ENCODE measurements around the gene PDE10A.

The PDE10A gene

GRCh38 chr6:165644586-165645266 lies 18.3 kb downstream of the PDE10A start:
- Histone ChIP-seq H3K9ac (ENCODE audit: insufficient read length) (no peak overlapping the region), H3K27ac (no peak overlapping the region), H3K36me3 (ENCODE audit: insufficient read depth, low read length) (no peaks in the 10 kb centered on the region), H3K9me3 (ENCODE audit: low read depth, low read length) (no peaks in the 10 kb centered on the region), H3K4me3 (no peak overlapping the region)
- TF ChIP-seq POLR2AphosphoS5 (IDR thresholded peaks at IDR 0.05; ENCODE audit: borderline replicate concordance, low read depth, low read length): no peak
- TF ChIP-seq EZH2 (IDR thresholded peaks at IDR 0.05): no peak
- TF ChIP-seq FOXP2 (optimal IDR thresholded peaks at IDR 0.05; ENCODE audit: control extremely low read depth, extremely low read length, insufficient read depth): no peak
- no peak for DNase-seq (ENCODE audit: low read depth, low spot score)

DNA sequence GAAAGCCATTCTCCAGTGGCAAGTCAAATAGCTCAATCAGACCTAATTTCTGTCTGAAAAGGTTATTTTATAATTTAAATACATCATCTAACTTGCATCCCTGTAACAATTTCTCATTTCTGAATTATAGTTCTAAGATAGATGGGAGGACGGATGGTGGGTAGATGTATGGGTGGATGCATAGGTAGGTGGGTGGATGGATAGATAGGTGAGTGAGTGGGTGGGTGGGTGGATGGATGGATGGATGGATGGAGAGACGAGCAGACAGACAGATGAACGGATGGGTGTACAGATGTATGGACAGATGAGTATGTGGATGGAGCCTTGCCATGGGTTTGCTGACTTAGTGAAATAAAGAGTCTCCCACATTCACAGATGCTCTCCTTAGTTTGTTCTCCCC lies 20.0 kb downstream of the PDE10A start:
- no peak overlapping the region for H3K27ac ChIP-seq
- H3K4me3 ChIP-seq: no peak overlapping the region
- H3K36me3 ChIP-seq (ENCODE audit: insufficient read depth, low read length): no peaks in the 10 kb centered on the region
- DNase-seq (ENCODE audit: low read depth, low spot score): no peak
- H3K9ac ChIP-seq (ENCODE audit: insufficient read length): no peak overlapping the region
- TF ChIP-seq EZH2 (IDR thresholded peaks at IDR 0.05) (no peak), FOXP2 (optimal IDR thresholded peaks at IDR 0.05; ENCODE audit: control extremely low read depth, extremely low read length, insufficient read depth) (no peak), POLR2AphosphoS5 (IDR thresholded peaks at IDR 0.05; ENCODE audit: borderline replicate concordance, low read depth, low read length) (no peak)
- no peaks in the 10 kb centered on the region for H3K9me3 ChIP-seq (ENCODE audit: low read depth, low read length)

GRCh38 chr6:165641672-165642156 lies 21.3 kb downstream of the PDE10A start:
- H3K4me3 ChIP-seq: no peak overlapping the region
- H3K27ac ChIP-seq: no peak overlapping the region
- DNase-seq (ENCODE audit: low read depth, low spot score): no peak
- H3K36me3 ChIP-seq (ENCODE audit: insufficient read depth, low read length): no peaks in the 10 kb centered on the region
- TF ChIP-seq FOXP2 (optimal IDR thresholded peaks at IDR 0.05; ENCODE audit: control extremely low read depth, extremely low read length, insufficient read depth) (no peak), POLR2AphosphoS5 (IDR thresholded peaks at IDR 0.05; ENCODE audit: borderline replicate concordance, low read depth, low read length) (no peak), EZH2 (IDR thresholded peaks at IDR 0.05) (no peak)
- no peak overlapping the region for H3K9ac ChIP-seq (ENCODE audit: insufficient read length)
- H3K9me3 ChIP-seq (ENCODE audit: low read depth, low read length): no peaks in the 10 kb centered on the region

- Histone ChIP-seq H3K36me3 (ENCODE audit: insufficient read depth, low read length) (no peaks in the 10 kb centered on the region), H3K9ac (ENCODE audit: insufficient read length) (no peak overlapping the region), H3K9me3 (ENCODE audit: low read depth, low read length) (no peaks in the 10 kb centered on the region), H3K27ac (no peak overlapping the region), H3K4me3 (no peak overlapping the region)
- TF ChIP-seq FOXP2 (optimal IDR thresholded peaks at IDR 0.05; ENCODE audit: control extremely low read depth, extremely low read length, insufficient read depth) (no peak), POLR2AphosphoS5 (IDR thresholded peaks at IDR 0.05; ENCODE audit: borderline replicate concordance, low read depth, low read length) (no peak), EZH2 (IDR thresholded peaks at IDR 0.05) (no peak)
- DNase-seq (ENCODE audit: low read depth, low spot score): no peak
Measured at GRCh38 chr6:165640806-165641205, 22.2 kb downstream of the PDE10A start.

DNA sequence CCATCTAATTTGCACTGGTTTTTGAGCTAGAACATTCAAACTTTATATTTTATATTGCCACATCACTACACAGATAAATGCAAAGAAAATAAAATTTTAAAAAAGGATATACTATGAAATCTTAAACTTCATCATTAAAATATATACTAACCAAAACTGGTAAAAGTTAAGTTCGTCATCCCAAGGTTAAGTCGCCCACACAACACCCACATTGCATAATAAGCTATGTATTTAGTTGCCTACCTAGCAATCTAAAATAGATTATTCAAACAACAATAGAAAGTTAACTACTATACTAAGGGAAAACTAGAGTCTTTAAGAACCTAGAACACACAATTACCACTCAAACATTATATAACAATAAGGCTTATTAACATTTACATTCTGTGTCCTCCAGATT lies 24.5 kb downstream of the PDE10A start:
- no peak for DNase-seq (ENCODE audit: low read depth, low spot score)
- Histone ChIP-seq H3K27ac (no peak overlapping the region), H3K9me3 (ENCODE audit: low read depth, low read length) (no peaks in the 10 kb centered on the region), H3K4me3 (no peak overlapping the region), H3K36me3 (ENCODE audit: insufficient read depth, low read length) (no peaks in the 10 kb centered on the region), H3K9ac (ENCODE audit: insufficient read length) (no peak overlapping the region)
- no peak for TF ChIP-seq EZH2 (IDR thresholded peaks at IDR 0.05)
- TF ChIP-seq POLR2AphosphoS5 (IDR thresholded peaks at IDR 0.05; ENCODE audit: borderline replicate concordance, low read depth, low read length): no peak
- no peak for TF ChIP-seq FOXP2 (optimal IDR thresholded peaks at IDR 0.05; ENCODE audit: control extremely low read depth, extremely low read length, insufficient read depth)

- DNase-seq (ENCODE audit: low read depth, low spot score): no peak
- Histone ChIP-seq H3K9ac (ENCODE audit: insufficient read length) (no peak overlapping the region), H3K27ac (no peak overlapping the region), H3K4me3 (no peak overlapping the region), H3K36me3 (ENCODE audit: insufficient read depth, low read length) (no peaks in the 10 kb centered on the region), H3K9me3 (ENCODE audit: low read depth, low read length) (no peaks in the 10 kb centered on the region)
- TF ChIP-seq FOXP2 (optimal IDR thresholded peaks at IDR 0.05; ENCODE audit: control extremely low read depth, extremely low read length, insufficient read depth) (no peak), EZH2 (IDR thresholded peaks at IDR 0.05) (no peak), POLR2AphosphoS5 (IDR thresholded peaks at IDR 0.05; ENCODE audit: borderline replicate concordance, low read depth, low read length) (no peak)
Measured at GRCh38 chr6:165637586-165637985, 25.5 kb downstream of the PDE10A start.

- DNase-seq (ENCODE audit: low read depth, low spot score): no peak
- no peak overlapping the region for H3K4me3 ChIP-seq
- H3K9me3 ChIP-seq (ENCODE audit: low read depth, low read length): no peaks in the 10 kb centered on the region
- no peak overlapping the region for H3K9ac ChIP-seq (ENCODE audit: insufficient read length)
- H3K36me3 ChIP-seq (ENCODE audit: insufficient read depth, low read length): no peaks in the 10 kb centered on the region
- no peak for TF ChIP-seq FOXP2 (optimal IDR thresholded peaks at IDR 0.05; ENCODE audit: control extremely low read depth, extremely low read length, insufficient read depth)
- no peak overlapping the region for H3K27ac ChIP-seq
Measured at GRCh38 chr6:165636402-165637048, 26.5 kb downstream of the PDE10A start.

DNA sequence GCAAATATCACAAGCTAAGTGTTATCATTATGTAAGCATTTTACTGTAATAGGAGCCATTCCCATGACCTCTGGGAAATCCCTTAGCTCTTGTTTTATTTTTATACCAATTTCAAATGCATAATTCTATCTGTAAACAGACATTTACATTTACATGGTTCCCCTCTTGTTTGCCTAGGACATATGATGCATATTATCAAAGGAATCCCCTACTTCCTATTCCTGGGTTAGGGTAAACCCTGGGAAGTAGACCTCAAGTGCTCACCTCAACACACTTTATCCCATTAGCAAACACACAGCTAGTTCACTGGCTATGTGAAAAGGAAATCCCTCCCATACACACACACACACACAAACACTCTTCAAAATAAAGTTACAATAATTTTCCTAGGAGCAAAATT lies 27.1 kb downstream of the PDE10A start:
- Histone ChIP-seq H3K4me3 (no peak overlapping the region), H3K9ac (ENCODE audit: insufficient read length) (no peak overlapping the region), H3K27ac (no peak overlapping the region), H3K9me3 (ENCODE audit: low read depth, low read length) (no peaks in the 10 kb centered on the region), H3K36me3 (ENCODE audit: insufficient read depth, low read length) (no peaks in the 10 kb centered on the region)
- DNase-seq (ENCODE audit: low read depth, low spot score): no peak
- TF ChIP-seq FOXP2 (optimal IDR thresholded peaks at IDR 0.05; ENCODE audit: control extremely low read depth, extremely low read length, insufficient read depth) (no peak), EZH2 (IDR thresholded peaks at IDR 0.05) (no peak), POLR2AphosphoS5 (IDR thresholded peaks at IDR 0.05; ENCODE audit: borderline replicate concordance, low read depth, low read length) (no peak)

All from SK-N-MC (cell line).